ENCODE results near the gene RNF130.

DNA sequence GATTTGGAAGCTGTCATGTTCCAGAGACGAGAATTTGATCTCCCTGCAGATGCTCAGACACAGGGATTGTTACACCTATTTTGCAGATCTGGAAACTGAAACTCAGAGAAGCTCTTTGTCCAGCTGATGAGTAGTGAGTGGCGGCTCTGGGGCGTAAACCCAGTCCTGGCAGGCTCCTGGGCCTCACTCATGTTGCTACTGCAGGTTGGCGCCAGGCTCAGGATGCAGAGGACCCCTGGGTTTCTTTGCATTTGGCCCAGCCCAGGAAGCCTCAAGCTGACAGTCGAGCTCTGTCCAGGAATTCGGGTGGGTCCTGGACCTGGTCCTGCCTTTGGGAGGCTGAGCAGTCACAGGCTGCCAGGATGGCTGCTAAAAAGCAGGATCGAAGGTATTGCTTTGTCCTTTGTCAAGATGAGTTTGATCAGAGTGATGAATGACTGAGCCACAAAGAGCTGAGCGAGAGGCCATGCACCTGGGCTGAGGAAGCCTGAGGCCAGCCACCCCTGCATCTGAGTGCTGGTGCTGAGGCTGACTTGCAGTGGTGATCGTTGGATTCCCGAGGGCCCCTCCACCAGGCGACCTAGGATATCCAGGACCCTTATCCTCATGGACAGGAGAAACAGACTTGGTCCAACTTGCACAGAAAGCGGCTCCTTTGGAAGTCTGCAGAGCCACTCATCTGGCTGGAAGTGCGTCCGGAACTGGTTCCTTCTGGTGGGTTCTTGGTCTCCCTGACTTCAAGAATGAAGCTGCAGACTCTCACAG lies 8.3 kb upstream of the RNF130 start:
- TF ChIP-seq, protein P1, sequence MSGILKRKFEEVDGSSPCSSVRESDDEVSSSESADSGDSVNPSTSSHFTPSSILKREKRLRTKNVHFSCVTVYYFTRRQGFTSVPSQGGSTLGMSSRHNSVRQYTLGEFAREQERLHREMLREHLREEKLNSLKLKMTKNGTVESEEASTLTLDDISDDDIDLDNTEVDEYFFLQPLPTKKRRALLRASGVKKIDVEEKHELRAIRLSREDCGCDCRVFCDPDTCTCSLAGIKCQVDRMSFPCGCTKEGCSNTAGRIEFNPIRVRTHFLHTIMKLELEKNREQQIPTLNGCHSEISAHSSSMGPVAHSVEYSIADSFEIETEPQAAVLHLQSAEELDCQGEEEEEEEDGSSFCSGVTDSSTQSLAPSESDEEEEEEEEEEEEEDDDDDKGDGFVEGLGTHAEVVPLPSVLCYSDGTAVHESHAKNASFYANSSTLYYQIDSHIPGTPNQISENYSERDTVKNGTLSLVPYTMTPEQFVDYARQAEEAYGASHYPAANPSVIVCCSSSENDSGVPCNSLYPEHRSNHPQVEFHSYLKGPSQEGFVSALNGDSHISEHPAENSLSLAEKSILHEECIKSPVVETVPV (CRISPR knock-in tag; IDR thresholded peaks at IDR 0.05) = no peak
- TF ChIP-seq ESRRG (CRISPR knock-in tag; IDR thresholded peaks at IDR 0.05) (no peak), RARB (CRISPR knock-in tag; IDR thresholded peaks at IDR 0.05) (no peak), ZFP3 (CRISPR knock-in tag; IDR thresholded peaks at IDR 0.05) (no peak), ARNTL (CRISPR knock-in tag; IDR thresholded peaks at IDR 0.05; ENCODE audit: borderline replicate concordance, low read depth) (no peak)
- TF ChIP-seq, protein P2, sequence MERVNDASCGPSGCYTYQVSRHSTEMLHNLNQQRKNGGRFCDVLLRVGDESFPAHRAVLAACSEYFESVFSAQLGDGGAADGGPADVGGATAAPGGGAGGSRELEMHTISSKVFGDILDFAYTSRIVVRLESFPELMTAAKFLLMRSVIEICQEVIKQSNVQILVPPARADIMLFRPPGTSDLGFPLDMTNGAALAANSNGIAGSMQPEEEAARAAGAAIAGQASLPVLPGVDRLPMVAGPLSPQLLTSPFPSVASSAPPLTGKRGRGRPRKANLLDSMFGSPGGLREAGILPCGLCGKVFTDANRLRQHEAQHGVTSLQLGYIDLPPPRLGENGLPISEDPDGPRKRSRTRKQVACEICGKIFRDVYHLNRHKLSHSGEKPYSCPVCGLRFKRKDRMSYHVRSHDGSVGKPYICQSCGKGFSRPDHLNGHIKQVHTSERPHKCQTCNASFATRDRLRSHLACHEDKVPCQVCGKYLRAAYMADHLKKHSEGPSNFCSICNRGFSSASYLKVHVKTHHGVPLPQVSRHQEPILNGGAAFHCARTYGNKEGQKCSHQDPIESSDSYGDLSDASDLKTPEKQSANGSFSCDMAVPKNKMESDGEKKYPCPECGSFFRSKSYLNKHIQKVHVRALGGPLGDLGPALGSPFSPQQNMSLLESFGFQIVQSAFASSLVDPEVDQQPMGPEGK (CRISPR knock-in tag; IDR thresholded peaks at IDR 0.05; ENCODE audit: borderline replicate concordance) = no peak

All from SK-N-SH treated with all-trans-retinoic acid at 6 μM for 48 hours (cell line).